K562 (cell line): ENCODE measurements around the gene EME1. TPM values are rescaled to one million over a fixed set of nuclear protein-coding genes. Genes with fewer than 3 reads are reported as not detected.

Experiments
- ATAC-seq: fragments of 200-7000 bp; cut with Tn5 transposase; 3 replicates; pipeline ENCODE4 v1.9.1; 2020; ENCODE audit warnings: moderate library complexity
- BruUV-seq: library from RNA; stranded (reverse); fragments of 400-500 nt; replicated peaks from 2 replicates; lab custom pipeline; 2021; lab: Mats Ljungman, UMichigan
- CTCF ChIA-PET: fragments of 300-600 bp; formaldehyde crosslinking; extraction: SDS; loops from one replicate; lab custom pipeline; 2021; ENCODE audit warnings: low intra/inter-chr PET ratio; lab: Yijun Ruan, JAX
- POLR2A ChIA-PET: fragments of 300-600, 350-650 bp; sonication (Branson Sonifier 250); formaldehyde crosslinking; extraction: SDS; loops from one replicate; lab custom pipeline; 2021; ENCODE audit warnings: antibody characterized with exemption, inconsistent platforms; lab: Yijun Ruan, JAX
- DNase-seq, 4 experiments: peaks; one replicate each; pipeline versions ENCODE4 v3.0.0 to v3.0.0-alpha.2; 2011 to 2018; ENCODE audit warnings: low spot score in 3 of 4, mixed read lengths in 3 of 4; ENCODE audit errors: extremely low read depth in 1 of 4
- FAIRE-seq: peaks from 2 replicates; lab custom pipeline; 2011; peaks lifted over from hg19 to GRCh38; lab: Jason Lieb, UNC
- H2AFZ ChIP-seq: 2 replicates; pipeline ENCODE4 v1.6.0; 2011; ENCODE audit warnings: low read depth, low read length, control low read depth, inconsistent platforms
- H3K27ac ChIP-seq: fragments of 200-600 bp; 3 replicates; pipeline ENCODE4 v1.8.0; 2011; ENCODE audit warnings: low read depth, mild to moderate bottlenecking, control low read depth, inconsistent platforms, low read length, moderate library complexity, mixed read lengths; ENCODE audit errors: extremely low read depth
- H3K27me3 ChIP-seq, 2 experiments: fragments of 300-600 bp in 1 of 2; 2 replicates in 1 of 2; 3 replicates in 1 of 2; pipeline versions ENCODE4 v1.6.0 to v1.8.0; 2011; ENCODE audit warnings: inconsistent platforms in 2 of 2, low read length in 2 of 2, mild to moderate bottlenecking in 1 of 2, mixed read lengths in 1 of 2, moderate library complexity in 1 of 2; ENCODE audit not compliant: control insufficient read depth in 2 of 2, insufficient read depth in 2 of 2
- H3K36me3 ChIP-seq: fragments of 300-600 bp; 3 replicates; pipeline ENCODE4 v1.8.0; 2011; ENCODE audit warnings: mild to moderate bottlenecking, low read length, inconsistent platforms; ENCODE audit not compliant: control insufficient read depth, insufficient read depth
- H3K4me1 ChIP-seq, 2 experiments: fragments of 200-600 bp in 1 of 2; replicated peaks in 1 of 2; 2 replicates in 1 of 2; 3 replicates in 1 of 2; pipeline versions ENCODE4 v1.5.1 to v1.8.0; 2011; ENCODE audit warnings: inconsistent platforms in 2 of 2, low read length in 2 of 2, mild to moderate bottlenecking in 1 of 2, mixed read lengths in 1 of 2, moderate library complexity in 1 of 2; ENCODE audit not compliant: control insufficient read depth in 2 of 2, insufficient read depth in 2 of 2
- H3K4me2 ChIP-seq: 2 replicates; pipeline ENCODE4 v1.6.1; 2011; ENCODE audit warnings: low read length, control low read depth, inconsistent platforms, mixed read lengths; ENCODE audit not compliant: insufficient read depth
- H3K4me3 ChIP-seq: fragments of 200-600 bp; sonication (generic), shearing (Covaris generic); 2 replicates; pipeline ENCODE4 v1.5.1; 2016; ENCODE audit warnings: control low read depth, inconsistent platforms
- H3K79me2 ChIP-seq: fragments of 200-600 bp; 3 replicates; pipeline ENCODE4 v1.8.0; 2011; ENCODE audit warnings: low read length, inconsistent platforms; ENCODE audit not compliant: control insufficient read depth, insufficient read depth
- H3K9ac ChIP-seq, 2 experiments: 2 replicates each; pipeline versions ENCODE4 v1.6.0 to v1.6.1; 2011; ENCODE audit warnings: low read depth in 2 of 2, low read length in 2 of 2, control low read depth in 1 of 2, inconsistent platforms in 1 of 2, mild to moderate bottlenecking in 1 of 2, mixed read lengths in 1 of 2; ENCODE audit not compliant: insufficient read depth in 1 of 2
- H3K9me1 ChIP-seq: one replicate; pipeline ENCODE4 v1.6.0; 2011; ENCODE audit warnings: inconsistent platforms, mild to moderate bottlenecking, low read length, moderate library complexity; ENCODE audit not compliant: control insufficient read depth, insufficient read depth
- H3K9me3 ChIP-seq: replicated peaks from 2 replicates; pipeline ENCODE4 v1.5.1; 2011; ENCODE audit warnings: low read depth, low read length, inconsistent platforms; ENCODE audit not compliant: control insufficient read depth, insufficient read depth
- H4K20me1 ChIP-seq: replicated peaks from 2 replicates; pipeline ENCODE4 v1.6.1; 2011; ENCODE audit warnings: low read length, inconsistent platforms, mixed read lengths; ENCODE audit not compliant: control insufficient read depth, insufficient read depth
- E2F3 ChIP-seq: fragments of 250-450 bp; sonication (Bioruptor Pico); IDR thresholded peaks from 2 replicates; pipeline ENCODE4 v1.4.0; 2020; ENCODE audit warnings: mild to moderate bottlenecking
- HEY1 ChIP-seq: fragments of 250-450 bp; sonication (Bioruptor Pico); IDR thresholded peaks from 2 replicates; pipeline ENCODE4 v1.5.0; 2020; ENCODE audit warnings: mild to moderate bottlenecking, moderate library complexity, borderline replicate concordance
- NEUROD1 ChIP-seq: fragments of 150-350 bp; IDR thresholded peaks from 2 replicates; pipeline ENCODE4 v1.6.1; 2014; ENCODE audit warnings: borderline replicate concordance, low read length, low read depth; ENCODE audit not compliant: partially characterized antibody
- RFX1 ChIP-seq: fragments of 450-650 bp; IDR thresholded peaks from 2 replicates; pipeline ENCODE4 v1.6.1; 2016; ENCODE audit warnings: mild to moderate bottlenecking, moderate library complexity
- TAL1 ChIP-seq: fragments of 450-650 bp; IDR thresholded peaks from 2 replicates; pipeline ENCODE4 v1.6.1; 2016; ENCODE audit warnings: mild to moderate bottlenecking
- YBX1 ChIP-seq: fragments of 450-650 bp; IDR thresholded peaks from 2 replicates; pipeline ENCODE4 v1.7.1; 2016; ENCODE audit warnings: mild to moderate bottlenecking
- ZNF124 ChIP-seq: sonication (generic); formaldehyde crosslinking; IDR thresholded peaks from 2 replicates; pipeline ENCODE4 v1.8.1; 2022; ENCODE audit warnings: missing genetic modification reagents
- ZNF146 ChIP-seq: IDR thresholded peaks from one replicate; pipeline ENCODE4 v1.6.1; 2018; ENCODE audit warnings: missing compliant biosample characterization; ENCODE audit not compliant: unreplicated experiment
- WGBS: fragments of 100-300 bp; shearing (Covaris generic); methylation state at CpG from one replicate; pipeline ENCODE4 v1.1.6; 2016; ENCODE audit warnings: low coverage, mixed read lengths; ENCODE audit not compliant: insufficient coverage; ENCODE audit errors: missing lambda C conversion rate; 5-methylcytosine and 5-hydroxymethylcytosine counted together
- in situ Hi-C: fragments of 300-500 bp; cut with MboI; formaldehyde crosslinking; loops from 4 replicates; pipeline ENCODE4 v1.15.0; 2018; ENCODE audit warnings: inconsistent platforms, mixed read lengths
- intact Hi-C: fragments of 100-400 bp; cut with micrococcal nuclease; formaldehyde crosslinking; loops from 2 replicates; pipeline ENCODE4 v1.14.2; 2022
- polyA plus RNA-seq, 8 experiments: library from polyadenylated mRNA; depleted of rRNA in 4 of 8; stranded (reverse) in 5 of 8; unstranded in 3 of 8; fragments of >200 nt; fragmentation: Nextera tagmentation in 2 of 8; fragmentation: Illumina TruSeq in 1 of 8; extraction: Ambion mirVana in 2 of 8; extraction: Trizol in 1 of 8; gene quantifications; 2 replicates each; pipeline versions ENCODE4 v1.2.1 to v1.2.3, GENCODE V29; 2011 to 2014; ENCODE audit warnings: inconsistent platforms in 1 of 8, missing spikeins in 1 of 8
- total RNA-seq, 7 experiments: library from RNA; depleted of rRNA in 6 of 7; stranded (reverse); fragments of >200 nt in 6 of 7; fragmentation: Illumina TruSeq in 2 of 7; extraction: Trizol in 2 of 7; gene quantifications; 2 replicates each; pipeline versions ENCODE4 v1.2.1 to v1.2.3, GENCODE V29; 2011 to 2021; ENCODE audit warnings: low replicate concordance in 1 of 7
- TF ChIP-seq, protein P1 (sequence below): fragments of 450-650 bp; IDR thresholded peaks from 2 replicates; pipeline ENCODE4 v1.6.1; 2016; ENCODE audit warnings: low read depth, mild to moderate bottlenecking, moderate library complexity
- TF ChIP-seq, protein P2 (sequence below): fragments of 250-450 bp; sonication (Bioruptor Pico); IDR thresholded peaks from 2 replicates; pipeline ENCODE4 v1.4.0; 2020
- TF ChIP-seq, protein P3 (sequence below): fragments of 450-650 bp; IDR thresholded peaks from 2 replicates; pipeline ENCODE4 v1.6.1; 2016; ENCODE audit warnings: antibody characterized with exemption
- TF ChIP-seq, protein P4 (sequence below): IDR thresholded peaks from 2 replicates; pipeline ENCODE4 v1.6.1; 2012; ENCODE audit warnings: low read depth, low read length, improper control_type of control experiment, borderline replicate concordance

EME1 gene
- total and polyA plus RNA-seq, 9 of the 15 experiments (the other 6 are each of a cell fraction or from before 2014, with no cell fraction given), result 14.6 to 44.1 (median 24.0) TPM

DNA sequence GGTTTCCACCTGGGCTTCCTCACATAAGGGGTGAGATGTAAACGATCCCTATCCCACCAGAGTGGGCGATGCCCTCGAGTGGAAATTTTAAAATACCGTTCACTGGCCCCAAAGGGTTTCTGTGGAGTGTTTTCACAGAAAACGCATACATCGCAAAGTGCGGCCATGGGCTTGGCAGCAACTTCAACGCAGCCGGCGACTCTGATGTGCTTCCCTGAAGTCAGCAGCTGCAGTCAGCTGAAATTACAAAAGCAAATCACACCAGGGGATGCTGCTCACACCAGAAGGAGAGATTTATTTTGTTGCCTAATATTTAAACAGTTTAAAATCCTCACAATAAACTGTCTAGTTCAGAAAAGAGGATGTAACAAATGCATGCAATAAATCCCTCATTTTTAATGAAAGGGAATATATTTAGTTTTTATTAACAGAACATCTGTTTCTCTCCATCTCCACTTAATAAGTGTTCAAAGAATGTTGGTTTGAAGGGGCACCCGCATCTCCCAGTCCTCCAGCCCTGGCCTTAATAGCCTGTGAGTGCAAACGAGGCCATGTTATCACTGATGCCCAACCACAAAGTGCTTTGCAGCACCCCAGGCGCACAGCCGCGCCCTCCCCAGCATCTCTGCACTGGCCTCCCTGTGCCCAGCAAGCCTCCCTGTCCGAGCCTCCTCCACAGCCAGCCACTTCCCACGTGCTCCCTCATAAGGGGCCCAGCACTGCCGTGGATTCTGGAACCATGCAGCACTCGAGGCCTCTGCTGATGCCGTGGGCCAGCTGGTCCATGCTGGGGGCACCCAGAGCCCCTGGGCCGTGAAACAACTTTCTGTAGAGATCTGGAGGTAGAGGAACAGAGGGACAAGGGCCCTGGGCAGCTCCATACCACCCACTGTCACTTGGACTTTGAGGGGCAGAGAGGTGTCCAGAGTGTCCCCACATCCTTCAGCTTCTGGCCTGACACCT, 44.4 kb upstream of the EME1 start:
- Histone ChIP-seq H3K36me3 (no peaks in the 10 kb centered on the region), H3K79me2 (no peaks in the 10 kb centered on the region), H3K27ac (no peak overlapping the region), H3K9ac (no peak overlapping the region), H3K9me1 (no peaks in the 10 kb centered on the region), H3K4me3 (no peak overlapping the region), H4K20me1 (no peaks in the 10 kb centered on the region), H3K4me2 (no peak overlapping the region), H3K9me3 (no peaks in the 10 kb centered on the region), H2AFZ (no peak overlapping the region), H3K27me3 (peaks cover 25 to 56% of the 10 kb centered on the region in 2 experiments), H3K4me1 (peaks cover 0 to 3% of the 10 kb centered on the region in 2 experiments; a peak in 2 of 5 replicates)
- BruUV-seq, result no TSS peak
- 26% methylated on average over 21 of the region's 21 CpGs for WGBS
- in situ Hi-C loops (no loop called here), intact Hi-C loops (no loop called here)
- ChIA-PET POLR2A (interaction anchor here (0.8 kb wide), 1 partner anchor 20 kb away, joined by 3 read pairs; no protein-coding TSS in a partner anchor), CTCF (no interaction called here)
- ATAC-seq (no peak), DNase-seq (no peak), FAIRE-seq (no peak)
- TF ChIP-seq, protein P1, sequence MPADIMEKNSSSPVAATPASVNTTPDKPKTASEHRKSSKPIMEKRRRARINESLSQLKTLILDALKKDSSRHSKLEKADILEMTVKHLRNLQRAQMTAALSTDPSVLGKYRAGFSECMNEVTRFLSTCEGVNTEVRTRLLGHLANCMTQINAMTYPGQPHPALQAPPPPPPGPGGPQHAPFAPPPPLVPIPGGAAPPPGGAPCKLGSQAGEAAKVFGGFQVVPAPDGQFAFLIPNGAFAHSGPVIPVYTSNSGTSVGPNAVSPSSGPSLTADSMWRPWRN, result no peak
- no peak for TF ChIP-seq NEUROD1
- TF ChIP-seq, protein P2, sequence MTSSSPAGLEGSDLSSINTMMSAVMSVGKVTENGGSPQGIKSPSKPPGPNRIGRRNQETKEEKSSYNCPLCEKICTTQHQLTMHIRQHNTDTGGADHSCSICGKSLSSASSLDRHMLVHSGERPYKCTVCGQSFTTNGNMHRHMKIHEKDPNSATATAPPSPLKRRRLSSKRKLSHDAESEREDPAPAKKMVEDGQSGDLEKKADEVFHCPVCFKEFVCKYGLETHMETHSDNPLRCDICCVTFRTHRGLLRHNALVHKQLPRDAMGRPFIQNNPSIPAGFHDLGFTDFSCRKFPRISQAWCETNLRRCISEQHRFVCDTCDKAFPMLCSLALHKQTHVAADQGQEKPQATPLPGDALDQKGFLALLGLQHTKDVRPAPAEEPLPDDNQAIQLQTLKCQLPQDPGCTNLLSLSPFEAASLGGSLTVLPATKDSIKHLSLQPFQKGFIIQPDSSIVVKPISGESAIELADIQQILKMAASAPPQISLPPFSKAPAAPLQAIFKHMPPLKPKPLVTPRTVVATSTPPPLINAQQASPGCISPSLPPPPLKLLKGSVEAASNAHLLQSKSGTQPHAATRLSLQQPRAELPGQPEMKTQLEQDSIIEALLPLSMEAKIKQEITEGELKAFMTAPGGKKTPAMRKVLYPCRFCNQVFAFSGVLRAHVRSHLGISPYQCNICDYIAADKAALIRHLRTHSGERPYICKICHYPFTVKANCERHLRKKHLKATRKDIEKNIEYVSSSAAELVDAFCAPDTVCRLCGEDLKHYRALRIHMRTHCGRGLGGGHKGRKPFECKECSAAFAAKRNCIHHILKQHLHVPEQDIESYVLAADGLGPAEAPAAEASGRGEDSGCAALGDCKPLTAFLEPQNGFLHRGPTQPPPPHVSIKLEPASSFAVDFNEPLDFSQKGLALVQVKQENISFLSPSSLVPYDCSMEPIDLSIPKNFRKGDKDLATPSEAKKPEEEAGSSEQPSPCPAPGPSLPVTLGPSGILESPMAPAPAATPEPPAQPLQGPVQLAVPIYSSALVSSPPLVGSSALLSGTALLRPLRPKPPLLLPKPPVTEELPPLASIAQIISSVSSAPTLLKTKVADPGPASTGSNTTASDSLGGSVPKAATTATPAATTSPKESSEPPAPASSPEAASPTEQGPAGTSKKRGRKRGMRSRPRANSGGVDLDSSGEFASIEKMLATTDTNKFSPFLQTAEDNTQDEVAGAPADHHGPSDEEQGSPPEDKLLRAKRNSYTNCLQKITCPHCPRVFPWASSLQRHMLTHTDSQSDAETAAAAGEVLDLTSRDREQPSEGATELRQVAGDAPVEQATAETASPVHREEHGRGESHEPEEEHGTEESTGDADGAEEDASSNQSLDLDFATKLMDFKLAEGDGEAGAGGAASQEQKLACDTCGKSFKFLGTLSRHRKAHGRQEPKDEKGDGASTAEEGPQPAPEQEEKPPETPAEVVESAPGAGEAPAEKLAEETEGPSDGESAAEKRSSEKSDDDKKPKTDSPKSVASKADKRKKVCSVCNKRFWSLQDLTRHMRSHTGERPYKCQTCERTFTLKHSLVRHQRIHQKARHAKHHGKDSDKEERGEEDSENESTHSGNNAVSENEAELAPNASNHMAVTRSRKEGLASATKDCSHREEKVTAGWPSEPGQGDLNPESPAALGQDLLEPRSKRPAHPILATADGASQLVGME, result no peak
- TF ChIP-seq ZNF146 (CRISPR knock-in tag), result no peak
- no peak for TF ChIP-seq HEY1 (CRISPR knock-in tag)
- TF ChIP-seq, protein P3, sequence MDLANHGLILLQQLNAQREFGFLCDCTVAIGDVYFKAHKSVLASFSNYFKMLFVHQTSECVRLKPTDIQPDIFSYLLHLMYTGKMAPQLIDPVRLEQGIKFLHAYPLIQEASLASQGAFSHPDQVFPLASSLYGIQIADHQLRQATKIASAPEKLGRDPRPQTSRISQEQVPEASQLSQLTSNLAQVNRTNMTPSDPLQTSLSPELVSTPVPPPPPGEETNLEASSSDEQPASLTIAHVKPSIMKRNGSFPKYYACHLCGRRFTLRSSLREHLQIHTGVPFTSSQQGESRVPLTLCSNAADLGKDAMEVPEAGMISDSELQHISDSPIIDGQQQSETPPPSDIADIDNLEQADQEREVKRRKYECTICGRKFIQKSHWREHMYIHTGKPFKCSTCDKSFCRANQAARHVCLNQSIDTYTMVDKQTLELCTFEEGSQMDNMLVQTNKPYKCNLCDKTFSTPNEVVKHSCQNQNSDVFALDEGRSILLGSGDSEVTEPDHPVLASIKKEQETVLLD, result no peak
- TF ChIP-seq, protein P4, sequence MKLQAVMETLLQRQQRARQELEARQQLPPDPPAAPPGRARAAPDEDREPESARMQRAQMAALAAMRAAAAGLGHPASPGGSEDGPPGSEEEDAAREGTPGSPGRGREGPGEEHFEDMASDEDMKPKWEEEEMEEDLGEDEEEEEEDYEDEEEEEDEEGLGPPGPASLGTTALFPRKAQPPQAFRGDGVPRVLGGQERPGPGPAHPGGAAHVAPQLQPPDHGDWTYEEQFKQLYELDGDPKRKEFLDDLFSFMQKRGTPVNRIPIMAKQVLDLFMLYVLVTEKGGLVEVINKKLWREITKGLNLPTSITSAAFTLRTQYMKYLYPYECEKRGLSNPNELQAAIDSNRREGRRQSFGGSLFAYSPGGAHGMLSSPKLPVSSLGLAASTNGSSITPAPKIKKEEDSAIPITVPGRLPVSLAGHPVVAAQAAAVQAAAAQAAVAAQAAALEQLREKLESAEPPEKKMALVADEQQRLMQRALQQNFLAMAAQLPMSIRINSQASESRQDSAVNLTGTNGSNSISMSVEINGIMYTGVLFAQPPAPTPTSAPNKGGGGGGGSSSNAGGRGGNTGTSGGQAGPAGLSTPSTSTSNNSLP, result no peak
- TF ChIP-seq E2F3 (CRISPR knock-in tag), result no peak
- TF ChIP-seq RFX1, result no peak
- TF ChIP-seq ZNF124, result no peak
- no peak for TF ChIP-seq TAL1
- TF ChIP-seq YBX1, result no peak
